ENCODE data around the gene FLII.

DNA sequence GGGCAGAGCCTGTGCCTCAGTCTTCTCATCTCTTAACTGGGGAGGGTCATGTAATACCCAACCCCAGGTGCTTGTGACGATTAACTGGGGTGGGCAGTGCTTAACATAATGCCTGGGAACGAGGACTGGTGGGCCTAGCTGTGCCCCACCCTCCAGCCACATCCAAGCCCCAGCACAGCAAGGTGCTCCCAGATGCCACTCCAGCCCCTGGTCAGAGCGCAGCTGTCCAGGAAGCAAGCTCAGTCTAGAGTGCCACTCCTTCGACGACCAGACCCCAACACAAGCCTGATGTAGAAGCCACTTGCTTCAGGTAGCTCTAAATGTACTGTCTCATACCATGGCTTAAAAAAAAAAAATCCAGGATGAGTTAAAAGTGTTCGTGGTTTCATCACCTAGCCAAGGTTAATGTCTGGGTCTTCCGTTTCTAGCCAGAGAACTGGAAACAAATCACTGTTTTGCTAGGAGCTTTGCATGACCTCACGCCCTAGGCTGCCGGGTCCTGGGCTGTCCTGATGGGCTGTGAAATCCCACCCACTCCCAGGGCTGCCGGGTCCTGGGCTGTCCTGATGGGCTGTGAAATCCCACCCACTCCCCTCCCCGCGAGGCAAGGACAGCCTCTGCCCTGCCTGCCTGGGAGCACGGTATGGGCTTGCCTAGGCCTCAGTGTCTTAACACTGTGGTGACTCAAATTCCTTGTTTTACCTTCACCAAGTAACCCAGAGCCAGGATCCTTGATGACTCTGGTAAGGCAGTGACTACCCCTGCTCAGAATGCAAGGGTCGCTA lies 9.6 kb upstream of the FLII start:
- TF ChIP-seq, protein P1, sequence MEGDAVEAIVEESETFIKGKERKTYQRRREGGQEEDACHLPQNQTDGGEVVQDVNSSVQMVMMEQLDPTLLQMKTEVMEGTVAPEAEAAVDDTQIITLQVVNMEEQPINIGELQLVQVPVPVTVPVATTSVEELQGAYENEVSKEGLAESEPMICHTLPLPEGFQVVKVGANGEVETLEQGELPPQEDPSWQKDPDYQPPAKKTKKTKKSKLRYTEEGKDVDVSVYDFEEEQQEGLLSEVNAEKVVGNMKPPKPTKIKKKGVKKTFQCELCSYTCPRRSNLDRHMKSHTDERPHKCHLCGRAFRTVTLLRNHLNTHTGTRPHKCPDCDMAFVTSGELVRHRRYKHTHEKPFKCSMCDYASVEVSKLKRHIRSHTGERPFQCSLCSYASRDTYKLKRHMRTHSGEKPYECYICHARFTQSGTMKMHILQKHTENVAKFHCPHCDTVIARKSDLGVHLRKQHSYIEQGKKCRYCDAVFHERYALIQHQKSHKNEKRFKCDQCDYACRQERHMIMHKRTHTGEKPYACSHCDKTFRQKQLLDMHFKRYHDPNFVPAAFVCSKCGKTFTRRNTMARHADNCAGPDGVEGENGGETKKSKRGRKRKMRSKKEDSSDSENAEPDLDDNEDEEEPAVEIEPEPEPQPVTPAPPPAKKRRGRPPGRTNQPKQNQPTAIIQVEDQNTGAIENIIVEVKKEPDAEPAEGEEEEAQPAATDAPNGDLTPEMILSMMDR (conservative IDR thresholded peaks at IDR 0.05): no peak
- TF ChIP-seq EZH2 (IDR thresholded peaks at IDR 0.05; ENCODE audit: low read depth): no peak
